WTC11 (cell line): Measurements from ENCODE around the gene KLHL26. TPM values are rescaled to one million over a fixed set of nuclear protein-coding genes. Genes with fewer than 3 reads are reported as not detected.
A peak's percentile ranks its signal among the peaks of the same experiment; 100 is the strongest.

Experiments used
- ATAC-seq: fragments of 200-7000 bp; cut with Tn5 transposase; 2 replicates; pipeline ENCODE4 v1.10.0; 2021; ENCODE audit warnings: mild to moderate bottlenecking, moderate library complexity
- CTCF ChIA-PET: fragments of 300-600 bp; sonication (Branson Sonifier 250); formaldehyde crosslinking; loops from one replicate; lab custom pipeline; 2021; ENCODE audit warnings: antibody characterized with exemption; lab: Charles Lee
- POLR2A ChIA-PET: fragments of 350-600 bp; sonication (Branson Sonifier 250); formaldehyde crosslinking; loops from one replicate; lab custom pipeline; 2021; ENCODE audit warnings: antibody characterized with exemption; lab: Charles Lee
- DNase-seq: peaks from one replicate; pipeline ENCODE4 v3.0.0; 2021; ENCODE audit warnings: low spot score
- H3K27ac Mint-ChIP-seq: 2 replicates; pipeline ENCODE4 v1.8.0; 2021; ENCODE audit warnings: mixed read lengths
- H3K27me3 Mint-ChIP-seq: 2 replicates; pipeline ENCODE4 v1.8.0; 2021; ENCODE audit warnings: low read depth, mild to moderate bottlenecking, moderate library complexity, mixed read lengths
- H3K36me3 Mint-ChIP-seq: 2 replicates; pipeline ENCODE4 v1.8.0; 2021; ENCODE audit warnings: mixed read lengths
- H3K4me1 Mint-ChIP-seq: 2 replicates; pipeline ENCODE4 v1.8.0; 2022; ENCODE audit warnings: mixed read lengths
- H3K4me3 Mint-ChIP-seq: 2 replicates; pipeline ENCODE4 v1.8.0; 2021; ENCODE audit warnings: mild to moderate bottlenecking, moderate library complexity, mixed read lengths
- H3K9me3 Mint-ChIP-seq: 2 replicates; pipeline ENCODE4 v1.8.0; 2021; ENCODE audit warnings: mixed read lengths
- E2F1 ChIP-seq: sonication (generic); formaldehyde crosslinking; IDR thresholded peaks from 2 replicates; pipeline ENCODE4 v1.8.0; 2022; ENCODE audit warnings: mild to moderate bottlenecking, missing genetic modification reagents
- FOXP1 ChIP-seq: sonication (generic); formaldehyde crosslinking; IDR thresholded peaks from 2 replicates; pipeline ENCODE4 v1.8.0; 2022; ENCODE audit warnings: missing genetic modification reagents, mild to moderate bottlenecking, moderate library complexity, borderline replicate concordance
- GABPB1 ChIP-seq: sonication (generic); formaldehyde crosslinking; IDR thresholded peaks from 2 replicates; pipeline ENCODE4 v1.8.1; 2023; ENCODE audit warnings: mild to moderate bottlenecking, missing genetic modification reagents
- NFATC4 ChIP-seq: fragments of 250-450 bp; sonication (Bioruptor Pico); IDR thresholded peaks from 2 replicates; pipeline ENCODE4 v1.9.0; 2021; ENCODE audit warnings: mild to moderate bottlenecking
- NFE2L1 ChIP-seq: sonication (generic); formaldehyde crosslinking; IDR thresholded peaks from 2 replicates; pipeline ENCODE4 v1.8.1; 2023; ENCODE audit warnings: missing genetic modification reagents
- NFYB ChIP-seq: sonication (generic); formaldehyde crosslinking; conservative IDR thresholded peaks from 2 replicates; pipeline ENCODE4 v1.8.0; 2022; ENCODE audit warnings: low read depth, missing genetic modification reagents
- SOX15 ChIP-seq: fragments of 250-450 bp; sonication (Bioruptor Pico); IDR thresholded peaks from 2 replicates; pipeline ENCODE4 v1.9.0; 2021; ENCODE audit warnings: mild to moderate bottlenecking
- STAT6 ChIP-seq: sonication (generic); formaldehyde crosslinking; conservative IDR thresholded peaks from 2 replicates; pipeline ENCODE4 v1.8.1; 2023; ENCODE audit warnings: mild to moderate bottlenecking, low read depth, missing genetic modification reagents, moderate library complexity
- TEAD1 ChIP-seq: sonication (generic); formaldehyde crosslinking; IDR thresholded peaks from 2 replicates; pipeline ENCODE4 v1.8.0; 2022; ENCODE audit warnings: mild to moderate bottlenecking, missing genetic modification reagents
- ZBTB43 ChIP-seq: sonication (generic); formaldehyde crosslinking; IDR thresholded peaks from 2 replicates; pipeline ENCODE4 v1.8.1; 2023; ENCODE audit warnings: mild to moderate bottlenecking, missing genetic modification reagents
- ZNF121 ChIP-seq: sonication (generic); formaldehyde crosslinking; IDR thresholded peaks from 2 replicates; pipeline ENCODE4 v1.8.0; 2023; ENCODE audit warnings: missing genetic modification reagents
- total RNA-seq: library from RNA; stranded (reverse); gene quantifications from 3 replicates; pipeline ENCODE4 v1.2.3, GENCODE V29; 2021

The KLHL26 gene
- total RNA-seq, 1 experiment from 2014 or later: 13.1 TPM

DNA sequence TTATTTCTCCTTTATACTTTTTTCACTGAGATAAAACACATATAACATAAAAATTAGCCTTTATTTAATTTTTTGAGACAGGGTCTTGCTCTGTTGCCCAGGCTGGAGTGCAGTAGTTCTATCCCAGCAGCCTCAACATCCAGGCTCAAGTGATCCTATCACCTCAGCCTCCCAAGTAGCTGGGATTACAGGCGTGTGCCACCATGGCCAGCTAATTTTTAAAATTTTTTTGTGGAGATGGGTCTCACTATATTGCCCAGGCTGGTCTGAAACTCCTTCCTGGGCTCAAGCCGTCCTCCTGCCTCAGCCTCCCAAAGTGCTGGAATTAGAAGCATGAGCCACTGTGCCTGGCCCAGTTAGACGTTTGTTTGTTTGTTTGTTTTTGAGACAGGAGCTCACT lies 75.1 kb downstream of the KLHL26 start:
- no peak for TF ChIP-seq SOX15
- no peak for TF ChIP-seq ZBTB43 (CRISPR knock-in tag)
- TF ChIP-seq STAT6 (CRISPR knock-in tag): no peak
- TF ChIP-seq FOXP1 (CRISPR knock-in tag): no peak
- 0 out of 2 replicates have a peak, but pooled peaks have one; percentile 12 for TF ChIP-seq ZNF121
- no peak for TF ChIP-seq E2F1
- H3K9me3 Mint-ChIP-seq: no peaks in the 10 kb centered on the region
- no peak for ATAC-seq

GRCh38 chr19:18712981-18713380 lies 76.2 kb downstream of the KLHL26 start:
- CTCF ChIA-PET: interaction anchor here (0.7 to 1.1 kb wide), 2 partner anchors 134 to 262 kb away, joined by 3 read pairs; no protein-coding TSS in a partner anchor
- no peak for DNase-seq
- Mint-ChIP-seq H3K27ac (peak overlapping the region; percentile 77; the same call in 1 of the 2 replicates), H3K36me3 (no peaks in the 10 kb centered on the region)
- TF ChIP-seq STAT6 (CRISPR knock-in tag) (no peak), NFE2L1 (CRISPR knock-in tag) (no peak), TEAD1 (CRISPR knock-in tag) (no peak)
- TF ChIP-seq, all 79 proteins: peak for 0
- Mint-ChIP-seq H3K9me3 (no peaks in the 10 kb centered on the region), H3K4me1 (no peaks in the 10 kb centered on the region), H3K4me3 (no peak overlapping the region), H3K27me3 (no peaks in the 10 kb centered on the region)
- ATAC-seq: no peak
- POLR2A ChIA-PET: no interaction called here

More for the DNA sequence above, 75.1 kb downstream of the KLHL26 start:
- no peak for DNase-seq
- Mint-ChIP-seq H3K36me3 (no peaks in the 10 kb centered on the region), H3K4me3 (no peak overlapping the region), H3K4me1 (peaks cover 4% of the 10 kb centered on the region; the same call in 1 of the 2 replicates), H3K27ac (no peak overlapping the region), H3K27me3 (no peaks in the 10 kb centered on the region)
- ChIA-PET CTCF (no interaction called here), POLR2A (interaction anchor here (0.8 kb wide), 1 partner anchor 37 kb away, joined by 4 read pairs; no protein-coding TSS in a partner anchor)

DNA sequence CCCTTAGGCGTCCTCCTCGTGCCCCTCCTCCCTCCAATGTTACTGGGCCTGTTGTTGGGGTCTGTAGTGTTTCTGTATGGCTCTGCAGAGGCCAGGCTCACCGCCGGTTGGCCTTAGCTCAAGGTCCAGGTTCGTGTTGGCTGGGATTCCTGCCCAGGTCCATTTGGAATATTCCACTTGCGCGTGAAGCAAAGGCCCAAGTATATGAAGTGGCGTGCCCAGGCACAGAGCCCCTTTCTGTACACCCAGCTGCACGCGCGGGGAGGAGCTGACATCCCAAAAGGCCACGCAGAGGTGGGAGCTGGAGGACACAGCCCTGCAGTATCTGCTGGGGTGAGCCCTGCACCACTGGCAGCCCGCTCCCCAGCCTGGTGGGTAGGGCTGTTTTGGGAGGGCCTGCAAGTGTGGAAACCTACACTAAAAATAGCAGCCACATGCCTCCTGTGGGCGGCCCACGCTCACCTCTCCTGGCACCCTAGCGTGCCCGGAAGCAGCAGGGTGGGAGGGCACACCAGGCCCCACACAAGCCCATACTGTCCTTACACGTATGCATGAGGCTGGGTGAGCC lies 76.8 kb downstream of the KLHL26 start:
- Mint-ChIP-seq H3K36me3 (no peaks in the 10 kb centered on the region), H3K4me3 (no peak overlapping the region), H3K9me3 (no peaks in the 10 kb centered on the region), H3K27me3 (no peaks in the 10 kb centered on the region), H3K4me1 (no peaks in the 10 kb centered on the region), H3K27ac (0 out of 2 replicates have a peak overlapping the region, but pooled peaks have one; percentile 77)
- ChIA-PET POLR2A (no interaction called here), CTCF (interaction anchor here (0.7 to 1.1 kb wide), 2 partner anchors 133 to 263 kb away, joined by 3 read pairs; no protein-coding TSS in a partner anchor)
- no peak for ATAC-seq
- no peak for DNase-seq
- no peak for TF ChIP-seq NFATC4 (CRISPR knock-in tag)
- peak; percentile 52; the same call in 1 of the 2 replicates for TF ChIP-seq GABPB1 (CRISPR knock-in tag)

GRCh38 chr19:18715416-18715815 lies 78.6 kb downstream of the KLHL26 start:
- Mint-ChIP-seq H3K4me1 (no peaks in the 10 kb centered on the region), H3K9me3 (no peaks in the 10 kb centered on the region), H3K27me3 (no peaks in the 10 kb centered on the region), H3K4me3 (no peak overlapping the region), H3K36me3 (no peaks in the 10 kb centered on the region), H3K27ac (no peak overlapping the region)
- POLR2A ChIA-PET: no interaction called here
- CTCF ChIA-PET: no interaction called here
- DNase-seq (no peak), ATAC-seq (no peak)
- TF ChIP-seq ZNF121 (0 out of 2 replicates have a peak, but pooled peaks have one; percentile 29), NFYB (CRISPR knock-in tag) (no peak)
